ENCODE data around the gene CKMT1A.
"Not testable (repeated sequence)": the region's sequence is repeated elsewhere in the genome, so short reads cannot be mapped to it uniquely, and the experiment has no call there.

GRCh38 chr15:43674175-43674574 is 19.5 kb upstream of the CKMT1A start:
- TF ChIP-seq EZH2 (optimal IDR thresholded peaks at IDR 0.05; ENCODE audit: low read depth, low read length); CTCF (IDR thresholded peaks at IDR 0.05; ENCODE audit: low read length); EZH2phosphoT487 (IDR thresholded peaks at IDR 0.05; ENCODE audit: low read length): not testable (repeated sequence)

All from MM.1S (cell line).